SW 1271 (cell line): ENCODE results near the gene RNF130.

ENCODE experiments used
- DNase-seq, 2 experiments: peaks; one replicate each; lab custom pipeline; 2025; lab: John Stamatoyannopoulos, UW

Gene RNF130

GRCh38 chr5:179915406-179915935 is 156.1 kb downstream of the RNF130 start:
- no peak for DNase-seq

GRCh38 chr5:179914032-179914755 is 157.4 kb downstream of the RNF130 start:
- no peak for DNase-seq

- DNase-seq: no peak
Observed at GRCh38 chr5:179913461-179913860, 158.1 kb downstream of the RNF130 start.

- no peak for DNase-seq
Observed at GRCh38 chr5:179912951-179913350, 158.6 kb downstream of the RNF130 start.

DNA sequence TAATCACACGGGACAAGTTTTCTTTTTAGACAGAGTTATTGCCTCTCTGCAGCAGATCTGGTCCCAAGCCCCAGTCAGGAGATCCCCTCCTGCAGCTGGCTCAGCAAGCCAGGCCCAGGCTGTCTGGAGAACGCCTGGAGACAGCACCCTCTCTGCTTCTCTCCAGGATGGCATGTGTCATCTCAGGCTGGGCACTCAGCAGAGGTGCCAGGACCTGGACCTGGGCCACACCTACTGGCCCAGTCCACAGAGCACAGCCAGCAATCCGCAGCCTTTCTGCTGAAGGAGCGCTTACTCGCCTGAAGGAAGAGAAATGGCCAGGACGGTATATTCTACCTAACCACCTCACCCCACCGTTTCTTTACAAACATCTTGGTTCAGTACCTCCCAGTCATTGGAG is 159.2 kb downstream of the RNF130 start:
- no peak for DNase-seq

DNA sequence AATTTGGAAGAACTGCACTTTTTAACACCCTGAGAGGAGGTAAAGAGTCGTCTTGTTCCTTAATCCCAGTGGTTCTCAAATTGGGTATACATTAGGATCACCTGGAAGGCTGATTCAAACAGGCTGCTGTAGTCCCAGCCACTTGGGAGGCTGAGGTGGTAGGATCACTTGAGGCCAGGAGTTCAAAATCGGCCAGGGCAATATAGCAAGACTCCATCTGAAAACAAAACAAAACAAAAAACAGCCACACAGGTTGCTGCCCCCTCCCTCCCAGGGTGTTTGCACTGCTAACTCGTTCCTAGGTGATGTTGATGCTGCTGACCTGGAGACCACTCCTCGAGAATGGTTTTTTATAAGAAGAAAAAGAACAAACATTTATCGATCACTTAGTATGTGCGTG is 162.3 kb downstream of the RNF130 start:
- no peak for DNase-seq

DNA sequence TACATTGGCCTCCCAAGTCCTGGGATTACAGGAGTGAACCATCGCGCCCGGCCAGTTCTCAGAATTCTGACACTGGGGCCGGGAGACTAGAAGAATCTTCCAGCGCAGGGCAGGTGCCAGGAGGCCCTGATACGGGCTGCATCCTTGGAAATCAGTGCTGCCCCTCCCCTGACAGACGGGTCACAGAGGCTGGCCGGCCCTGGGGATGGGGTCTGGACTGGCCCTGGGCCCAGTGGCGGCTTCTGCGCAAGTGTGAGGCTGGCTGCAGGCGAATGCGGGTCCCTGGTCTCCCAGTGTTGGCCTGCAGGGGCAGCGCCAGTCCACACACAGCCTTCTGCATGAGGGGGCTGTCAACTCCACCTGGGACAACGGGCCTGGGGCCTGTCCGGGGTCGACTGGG is 163.0 kb downstream of the RNF130 start:
- DNase-seq: no peak

GRCh38 chr5:179907556-179908324 is 163.8 kb downstream of the RNF130 start, which contains the start of gene TBC1D9B:
TSS of gene TBC1D9B (minus strand) at chr5:179907897. CDS start at chr5:179907821, 76 bp downstream.
- peak in 1 of 2 experiments; percentile 58 for DNase-seq

DNA sequence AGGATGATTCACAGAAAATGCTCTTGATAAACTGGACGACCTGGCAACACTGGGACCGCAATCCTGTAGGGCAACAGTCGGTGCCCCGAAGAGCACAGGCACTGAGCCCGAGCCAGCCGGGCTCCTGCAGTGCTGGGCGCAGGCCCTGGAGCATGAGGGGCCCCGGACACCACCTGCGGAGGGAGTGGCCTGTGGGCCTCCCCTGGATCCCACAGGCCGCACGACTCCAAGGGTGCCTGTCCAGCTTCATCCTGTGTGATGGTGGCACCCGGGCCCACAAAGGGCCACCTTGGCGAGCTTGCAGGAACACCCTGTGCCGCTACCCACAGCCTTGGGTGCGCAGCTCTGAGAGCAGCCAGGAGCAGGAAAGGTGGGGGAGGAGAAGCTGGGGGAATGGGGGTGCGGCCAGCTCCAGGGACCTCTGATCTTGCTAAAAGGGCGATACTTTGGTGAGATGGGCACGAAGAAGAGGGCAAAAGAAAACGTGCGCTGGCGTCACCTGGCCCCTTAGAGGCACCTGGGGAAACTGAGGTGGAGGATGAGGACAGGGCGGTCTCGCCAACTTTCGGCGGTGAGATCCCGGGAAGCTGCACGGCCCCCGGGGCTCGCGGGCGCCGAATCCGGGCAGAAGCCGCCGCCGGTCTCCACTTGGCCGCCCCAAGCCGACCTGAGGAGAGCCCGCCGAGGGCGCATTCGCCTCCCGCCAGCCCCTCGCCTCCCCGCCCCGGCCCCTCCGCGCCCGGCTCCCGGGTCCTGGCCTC is 164.6 kb downstream of the RNF130 start:
- DNase-seq: no peak

- DNase-seq: no peak
Observed at GRCh38 chr5:179906294-179906794, 165.2 kb downstream of the RNF130 start.

GRCh38 chr5:179905161-179905560 is 166.4 kb downstream of the RNF130 start:
- no peak for DNase-seq
